Subcutaneous adipose tissue (tissue), 4 donors: ENCODE measurements around the gene GRIA1. TPM values are rescaled to one million over a fixed set of nuclear protein-coding genes. Genes with fewer than 3 reads are reported as not detected.

Source experiments
- total RNA-seq, 4 donors: library from RNA; depleted of rRNA; stranded (reverse); fragments of >200 nt; gene quantifications; one replicate each; pipeline ENCODE4 v1.1.0, GENCODE V29; 2016
- TF ChIP-seq, protein P1 (sequence below): fragments of 450-650 bp; IDR thresholded peaks from one replicate; pipeline ENCODE4 v1.5.1; 2016; ENCODE audit warnings: low read depth, mild to moderate bottlenecking, control low read depth, antibody characterized with exemption, moderate library complexity

GRIA1 gene
- total RNA-seq, 4 donors from 2014 or later: 0.44 to 2.4 (median 2.0) TPM; not detected in 1

GRCh38 chr5:153713943-153714342, 223.5 kb downstream of the GRIA1 start:
- TF ChIP-seq, protein P1, sequence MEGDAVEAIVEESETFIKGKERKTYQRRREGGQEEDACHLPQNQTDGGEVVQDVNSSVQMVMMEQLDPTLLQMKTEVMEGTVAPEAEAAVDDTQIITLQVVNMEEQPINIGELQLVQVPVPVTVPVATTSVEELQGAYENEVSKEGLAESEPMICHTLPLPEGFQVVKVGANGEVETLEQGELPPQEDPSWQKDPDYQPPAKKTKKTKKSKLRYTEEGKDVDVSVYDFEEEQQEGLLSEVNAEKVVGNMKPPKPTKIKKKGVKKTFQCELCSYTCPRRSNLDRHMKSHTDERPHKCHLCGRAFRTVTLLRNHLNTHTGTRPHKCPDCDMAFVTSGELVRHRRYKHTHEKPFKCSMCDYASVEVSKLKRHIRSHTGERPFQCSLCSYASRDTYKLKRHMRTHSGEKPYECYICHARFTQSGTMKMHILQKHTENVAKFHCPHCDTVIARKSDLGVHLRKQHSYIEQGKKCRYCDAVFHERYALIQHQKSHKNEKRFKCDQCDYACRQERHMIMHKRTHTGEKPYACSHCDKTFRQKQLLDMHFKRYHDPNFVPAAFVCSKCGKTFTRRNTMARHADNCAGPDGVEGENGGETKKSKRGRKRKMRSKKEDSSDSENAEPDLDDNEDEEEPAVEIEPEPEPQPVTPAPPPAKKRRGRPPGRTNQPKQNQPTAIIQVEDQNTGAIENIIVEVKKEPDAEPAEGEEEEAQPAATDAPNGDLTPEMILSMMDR: no peak

- TF ChIP-seq, protein P1: no peak
Observed at GRCh38 chr5:153714798-153715197, 224.3 kb downstream of the GRIA1 start.

GRCh38 chr5:153717287-153717686, 226.8 kb downstream of the GRIA1 start:
- TF ChIP-seq, protein P1: no peak

- TF ChIP-seq, protein P1: no peak
Observed at GRCh38 chr5:153718713-153719112, 228.2 kb downstream of the GRIA1 start.

- TF ChIP-seq, protein P1: no peak
Observed at GRCh38 chr5:153719324-153719723, 228.9 kb downstream of the GRIA1 start.

GRCh38 chr5:153742060-153742459, 251.6 kb downstream of the GRIA1 start:
- TF ChIP-seq, protein P1: no peak

DNA sequence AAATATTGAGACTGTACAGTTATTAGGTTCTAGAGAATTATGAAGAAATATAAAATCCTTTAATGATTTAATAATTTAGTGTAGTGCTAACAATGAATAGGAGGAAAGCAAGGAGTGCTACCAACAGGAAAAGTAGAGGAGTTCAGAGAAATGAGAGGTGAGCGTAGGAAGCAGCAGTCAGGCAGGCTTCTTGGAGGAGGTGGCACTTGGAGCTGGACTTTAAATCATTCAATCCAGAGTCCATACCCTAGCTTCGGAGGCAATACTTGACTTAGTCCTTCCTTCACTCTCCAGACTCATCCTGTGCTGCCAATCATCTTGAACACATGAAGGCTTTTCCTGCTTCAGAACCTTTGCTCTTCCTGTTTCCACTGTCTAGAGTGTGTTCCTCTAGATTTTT, 254.3 kb downstream of the GRIA1 start:
- TF ChIP-seq, protein P1: no peak
